Activated CD4-positive, alpha-beta T cell treated with anti-CD3 and anti-CD28 coated beads, Interleukin-2, amount 50 U/mL, for 1 hour (primary cell): ENCODE measurements around the gene GABRG3.
"Not testable (repeated sequence)": the region's sequence is repeated elsewhere in the genome, so short reads cannot be mapped to it uniquely, and the experiment has no call there.

Source experiments
- DNase-seq: peaks from one replicate; pipeline ENCODE4 v3.0.0-alpha.2; 2020

Gene GABRG3

DNA sequence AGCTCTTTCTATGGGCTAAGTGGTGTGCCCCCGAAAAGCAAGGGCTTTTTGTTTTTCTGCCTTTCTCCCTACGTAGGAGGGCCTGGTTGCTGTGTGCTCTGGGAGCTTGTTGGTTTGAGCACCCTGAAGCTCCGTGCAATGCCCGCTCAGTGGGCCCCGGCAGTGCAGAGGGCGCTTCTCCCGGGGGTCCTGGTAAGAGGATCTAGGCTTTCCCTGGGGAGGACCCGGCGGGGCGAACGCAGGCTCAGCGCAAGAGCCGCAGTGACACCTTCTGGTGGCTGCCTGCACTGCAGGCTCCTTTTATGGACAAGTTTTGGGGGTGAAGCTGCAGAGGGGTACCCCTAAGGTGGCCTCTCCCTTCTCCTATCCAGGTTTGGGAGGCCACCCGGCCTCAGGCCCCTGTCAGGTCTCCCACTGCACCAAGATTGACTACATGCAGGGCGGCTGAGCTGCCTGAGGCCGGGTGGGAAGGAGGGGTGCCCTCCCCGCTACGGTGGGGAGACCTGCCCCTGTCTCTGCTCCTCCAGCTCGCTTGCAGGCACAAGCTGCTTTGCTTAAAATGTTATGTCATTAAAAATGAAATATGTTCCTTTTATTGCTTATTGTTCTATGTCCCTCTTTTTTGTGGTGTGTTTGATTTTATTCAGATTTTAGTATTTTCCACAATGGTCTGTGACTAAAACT is 387.9 kb downstream of the GABRG3 start:
- DNase-seq, result no peak

DNA sequence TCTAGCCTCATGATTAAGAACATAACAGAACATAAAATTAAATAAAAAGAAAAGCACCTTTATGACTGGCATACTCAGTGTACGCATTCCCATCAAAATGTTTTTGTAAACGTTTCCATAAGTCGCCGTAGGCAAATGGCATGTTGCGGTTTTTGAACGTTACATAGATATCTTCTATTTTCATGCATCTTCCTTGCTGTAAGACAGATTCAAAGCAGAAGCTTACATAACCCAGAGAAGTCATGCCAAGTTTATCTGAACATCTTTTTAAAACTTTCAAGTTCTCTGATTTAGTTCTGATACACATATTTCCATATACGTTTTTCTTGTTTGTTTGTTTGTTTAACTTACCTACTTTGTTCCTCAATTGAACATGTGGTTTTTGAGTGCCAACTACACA is 388.6 kb downstream of the GABRG3 start:
- no peak for DNase-seq

DNA sequence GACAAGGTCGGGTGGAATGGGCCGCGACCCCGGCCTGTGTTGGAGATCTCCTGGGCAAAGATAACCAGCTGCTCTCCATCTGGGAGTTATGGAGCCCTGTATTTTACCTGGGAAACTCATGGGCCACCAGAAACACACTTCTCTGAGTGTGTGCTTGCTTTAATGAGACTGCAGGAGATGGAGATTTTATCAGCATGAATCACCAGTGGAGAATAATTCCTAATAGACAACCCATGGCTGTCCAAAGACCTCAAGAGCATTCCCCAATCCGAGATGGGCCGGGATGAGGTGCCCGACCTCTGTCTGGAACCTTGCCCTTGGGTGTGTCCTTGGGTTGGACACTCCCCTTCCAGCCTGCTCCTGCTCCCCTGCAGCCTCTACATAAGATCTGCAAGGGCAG is 389.3 kb downstream of the GABRG3 start:
- no peak for DNase-seq

DNA sequence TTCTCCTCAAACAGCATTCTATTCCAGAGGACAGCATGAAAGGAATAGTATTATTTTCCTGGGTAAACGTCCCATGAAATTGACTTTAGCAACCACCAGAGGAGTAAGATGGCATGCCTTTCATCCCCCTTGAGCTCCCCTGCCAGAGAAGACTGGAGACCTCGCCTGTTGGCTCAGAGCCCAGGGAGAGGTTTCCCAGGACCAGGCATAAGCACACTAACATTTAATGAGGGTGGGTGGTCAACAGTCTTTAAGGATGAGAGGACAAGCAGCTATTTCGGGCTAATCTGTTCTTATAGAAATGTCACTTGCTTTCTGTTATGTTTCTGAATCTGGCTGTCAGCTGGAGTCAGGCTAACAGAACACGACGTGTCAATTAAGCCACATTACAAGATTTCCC is 390.5 kb downstream of the GABRG3 start:
- DNase-seq, result no peak

- no peak for DNase-seq
Measured at GRCh38 chr15:27365456-27365855, 394.5 kb downstream of the GABRG3 start.

DNA sequence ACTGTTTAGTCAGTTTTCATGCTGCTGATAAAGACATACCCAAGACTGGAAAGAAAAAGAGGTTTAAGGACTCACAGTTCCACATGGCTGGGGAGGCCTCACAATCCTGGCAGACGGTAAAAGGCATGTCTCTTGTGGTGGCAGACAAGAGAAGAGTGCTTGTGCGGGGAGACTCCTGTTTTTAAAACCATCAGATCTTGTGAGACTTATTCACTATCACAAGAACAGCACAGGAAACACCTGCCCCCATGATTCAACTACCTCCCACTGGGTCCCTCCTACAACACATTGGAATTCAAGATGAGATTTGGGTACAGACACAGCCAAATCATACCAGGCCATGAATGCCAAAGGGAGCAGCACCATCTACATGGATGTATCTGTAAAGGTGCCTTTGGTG is 406.4 kb downstream of the GABRG3 start:
- DNase-seq, result not testable (repeated sequence)

GRCh38 chr15:27382361-27383025 is 411.5 kb downstream of the GABRG3 start:
- DNase-seq, result no peak

- no peak for DNase-seq
Measured at GRCh38 chr15:27383726-27384125, 412.7 kb downstream of the GABRG3 start.

GRCh38 chr15:27392163-27392562 is 421.2 kb downstream of the GABRG3 start:
- DNase-seq, result no peak

DNA sequence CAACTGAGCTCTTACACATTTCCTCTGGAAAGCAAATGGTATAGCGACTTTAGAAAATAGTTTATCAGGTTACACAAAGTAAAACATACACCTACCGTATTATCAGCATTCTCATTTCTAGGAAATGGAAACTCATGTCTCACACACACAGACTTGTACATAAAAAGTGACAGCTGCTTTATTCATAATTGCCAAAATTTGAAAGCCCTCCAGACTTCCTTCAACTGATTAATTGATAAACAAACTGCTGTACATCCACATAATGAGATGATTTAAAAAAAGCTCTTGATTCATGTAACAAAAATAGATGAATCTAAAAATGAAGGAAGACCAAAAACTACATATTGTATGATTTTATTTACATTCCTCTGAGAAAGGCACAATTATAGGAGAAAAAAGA is 425.5 kb downstream of the GABRG3 start:
- DNase-seq, result no peak

DNA sequence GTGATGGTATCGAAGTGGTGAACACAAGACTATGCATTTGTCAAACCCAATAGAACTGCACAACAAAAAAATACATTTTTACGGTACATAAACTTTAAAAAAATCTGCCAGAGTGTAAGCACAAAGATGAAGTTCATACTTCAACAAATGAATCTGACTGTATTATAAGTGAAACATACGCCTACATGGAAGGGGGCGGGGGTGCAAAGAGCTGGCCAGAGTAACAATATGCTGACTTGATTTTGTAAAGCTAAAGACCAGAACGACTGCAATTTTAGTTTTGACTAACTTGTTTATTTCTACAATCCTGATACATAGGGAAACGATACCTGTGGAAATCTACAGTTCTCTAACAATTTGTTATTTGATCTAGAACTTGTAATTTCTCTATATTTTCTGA is 426.0 kb downstream of the GABRG3 start:
- DNase-seq, result no peak

DNA sequence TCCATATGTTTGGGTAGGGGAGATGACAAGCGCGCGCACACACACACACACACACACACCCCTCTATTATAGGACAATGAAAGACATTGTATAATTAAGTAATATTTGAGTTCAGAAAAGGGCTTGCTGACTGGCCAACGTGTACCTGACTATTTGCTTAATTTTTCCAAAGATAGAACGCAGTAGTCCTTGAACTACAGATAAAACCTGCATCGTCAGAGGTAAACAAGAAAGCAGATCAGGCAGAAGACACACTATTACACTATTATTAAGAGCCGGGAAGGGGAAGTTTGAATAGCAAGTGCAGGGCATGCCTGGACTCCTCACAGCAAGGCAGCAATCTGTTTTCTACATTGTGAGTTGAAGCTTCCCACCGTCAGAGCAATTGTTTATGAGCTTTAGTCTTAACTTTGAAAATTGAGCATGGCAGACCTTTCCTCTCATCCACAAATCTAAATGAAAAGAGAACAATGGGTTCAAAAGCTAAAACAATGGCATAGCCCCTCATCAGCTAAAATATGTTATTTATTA is 427.7 kb downstream of the GABRG3 start:
- DNase-seq, result no peak

- no peak for DNase-seq
Measured at GRCh38 chr15:27399241-27399640, 428.3 kb downstream of the GABRG3 start.

- DNase-seq, result no peak
Measured at GRCh38 chr15:27401471-27401870, 430.5 kb downstream of the GABRG3 start.

- no peak for DNase-seq
Measured at GRCh38 chr15:27408428-27408827, 437.4 kb downstream of the GABRG3 start.

DNA sequence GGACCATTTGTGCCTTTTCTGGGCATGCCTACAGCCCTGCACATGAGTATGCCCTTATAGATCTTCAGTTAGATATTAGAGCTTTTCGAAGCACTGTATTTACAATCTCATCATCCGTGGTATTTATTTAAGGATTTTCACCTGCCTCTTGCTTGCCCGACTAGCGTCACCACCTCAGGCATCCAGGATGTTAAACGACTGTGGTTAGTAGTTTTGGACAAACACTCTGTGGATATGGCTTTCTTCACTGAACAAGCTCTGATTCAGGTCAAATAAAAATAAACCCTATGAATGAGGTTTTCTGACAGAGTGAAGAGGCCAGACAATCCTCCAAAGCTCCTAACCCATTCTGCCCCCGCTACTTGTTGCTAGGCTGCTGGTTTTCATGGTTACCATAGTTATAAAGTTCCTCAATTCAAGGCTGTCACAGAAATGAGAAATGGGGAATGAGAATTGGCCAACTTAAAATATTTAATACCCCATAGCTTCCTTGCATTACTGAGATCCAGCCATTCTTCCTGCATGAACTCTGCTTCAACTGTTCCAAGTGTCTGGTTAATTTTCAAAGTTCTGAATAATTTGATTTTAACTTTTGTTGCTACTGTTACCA is 440.1 kb downstream of the GABRG3 start:
- DNase-seq, result no peak

- DNase-seq, result no peak
Measured at GRCh38 chr15:27412415-27412814, 441.4 kb downstream of the GABRG3 start.

DNA sequence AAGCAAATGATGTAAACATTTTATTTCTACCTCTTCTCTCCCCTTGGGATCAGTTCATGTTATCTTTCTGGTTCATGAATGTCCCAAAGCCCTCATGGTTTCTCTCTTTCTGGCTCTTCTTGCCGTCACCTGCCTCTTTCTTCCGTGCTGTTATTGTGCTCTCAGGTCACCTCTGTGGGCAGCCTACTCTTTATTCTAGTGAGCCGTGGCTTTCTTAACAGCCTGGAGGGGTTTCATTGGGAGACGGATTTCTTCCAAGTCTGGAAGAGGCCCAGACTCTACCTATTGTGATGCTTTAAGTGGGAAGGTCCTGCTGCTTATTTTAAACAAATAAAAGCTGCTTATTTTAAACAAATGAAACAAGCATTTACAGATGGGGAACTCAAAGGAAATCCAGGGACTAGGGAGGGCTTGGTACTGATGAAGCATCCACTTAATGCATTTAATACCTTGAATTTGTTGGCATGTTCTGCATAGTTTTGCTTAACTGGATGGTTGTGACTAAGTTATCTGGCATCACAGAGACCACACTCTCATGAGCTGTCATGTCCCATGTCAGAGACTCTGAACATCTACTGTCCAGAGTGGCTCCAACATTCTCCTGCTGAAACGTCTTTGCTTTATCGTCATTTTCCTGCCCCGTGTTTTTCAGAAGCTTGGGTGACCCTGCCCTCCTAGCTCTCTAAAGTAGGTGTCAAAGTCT is 443.3 kb downstream of the GABRG3 start:
- DNase-seq, result no peak

- DNase-seq, result no peak
Measured at GRCh38 chr15:27418726-27419125, 447.7 kb downstream of the GABRG3 start.

DNA sequence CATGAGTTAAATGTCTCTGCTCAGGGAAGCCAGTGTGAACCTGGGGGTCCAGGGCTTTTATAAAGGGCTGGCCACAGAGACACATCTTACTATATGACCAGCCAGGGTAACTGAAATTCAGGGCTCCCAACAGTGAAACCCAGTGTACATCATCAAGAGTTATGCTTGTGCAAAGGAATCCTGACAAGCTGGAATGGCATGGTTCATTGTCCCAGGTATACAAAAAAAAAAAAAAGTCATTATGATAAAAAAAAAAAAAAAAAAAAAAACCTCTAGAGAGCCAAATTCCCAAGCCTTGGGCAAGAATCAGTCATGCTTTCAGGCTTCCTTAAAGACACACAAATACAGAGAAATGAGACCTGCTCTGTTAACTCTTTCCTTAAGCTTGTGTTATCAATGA is 452.0 kb downstream of the GABRG3 start:
- DNase-seq, result no peak

GRCh38 chr15:27426805-27427204 is 455.8 kb downstream of the GABRG3 start:
- DNase-seq, result no peak

DNA sequence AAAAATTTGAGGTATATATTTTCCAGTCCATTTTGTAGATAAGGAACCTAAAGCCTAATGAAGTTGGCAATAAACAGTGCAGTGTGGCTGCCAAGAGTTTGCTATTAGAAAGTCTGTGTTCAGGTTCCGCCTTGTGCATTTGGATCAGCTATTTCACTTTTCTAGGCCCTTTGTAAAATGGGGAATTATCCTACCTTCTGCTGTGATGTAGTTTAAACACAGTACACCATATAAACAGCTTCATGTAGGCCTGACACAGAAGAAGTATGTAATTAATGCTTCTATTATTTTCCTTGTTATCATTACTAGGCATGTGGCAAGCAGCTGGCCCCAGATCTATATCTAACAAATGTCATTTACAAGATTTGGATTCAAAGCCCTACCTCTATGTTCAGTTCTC is 456.3 kb downstream of the GABRG3 start:
- no peak for DNase-seq

DNA sequence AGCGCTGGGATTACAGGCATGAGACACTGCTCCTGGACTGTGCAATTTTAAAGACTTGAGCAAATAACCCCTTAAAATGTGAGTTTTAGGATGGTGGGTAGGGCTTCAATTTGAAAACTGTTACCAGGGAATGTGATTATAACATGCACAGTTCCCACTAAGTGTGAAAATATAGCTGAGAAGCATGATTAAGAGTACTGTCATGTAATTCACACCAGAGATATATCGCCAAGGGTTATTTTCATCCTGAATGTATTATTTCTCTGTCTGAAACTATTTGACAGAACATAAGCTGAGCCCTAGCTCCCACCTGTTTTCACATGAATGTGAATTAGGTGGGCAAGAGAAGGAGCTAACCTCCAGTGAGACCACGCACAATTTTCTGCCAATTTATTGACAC is 457.2 kb downstream of the GABRG3 start:
- no peak for DNase-seq

- DNase-seq, result no peak
Measured at GRCh38 chr15:27429577-27429976, 458.6 kb downstream of the GABRG3 start.
